Astrocyte of the spinal cord (primary cell): ENCODE results near the gene MLLT6.

Source experiments
- DNase-seq: peaks from one replicate; pipeline ENCODE4 v3.0.0; 2011; ENCODE audit warnings: low read depth, low spot score
- H3K4me3 ChIP-seq: 2 replicates; pipeline ENCODE4 v1.5.1; 2011; ENCODE audit warnings: low read depth, mild to moderate bottlenecking, low read length, moderate library complexity
- in situ Hi-C: cut with HindIII; loops from 2 replicates; pipeline ENCODE4 v1.10.0; 2017; ENCODE audit warnings: low sequenced_read_pairs
- TF ChIP-seq, protein P1 (sequence below): IDR thresholded peaks from 2 replicates; pipeline ENCODE4 v1.5.1; 2012; ENCODE audit warnings: low read depth, mild to moderate bottlenecking, low read length, inconsistent platforms

The MLLT6 gene

GRCh38 chr17:38660097-38661025 lies 44.7 kb upstream of the MLLT6 start:
- TF ChIP-seq, protein P1, sequence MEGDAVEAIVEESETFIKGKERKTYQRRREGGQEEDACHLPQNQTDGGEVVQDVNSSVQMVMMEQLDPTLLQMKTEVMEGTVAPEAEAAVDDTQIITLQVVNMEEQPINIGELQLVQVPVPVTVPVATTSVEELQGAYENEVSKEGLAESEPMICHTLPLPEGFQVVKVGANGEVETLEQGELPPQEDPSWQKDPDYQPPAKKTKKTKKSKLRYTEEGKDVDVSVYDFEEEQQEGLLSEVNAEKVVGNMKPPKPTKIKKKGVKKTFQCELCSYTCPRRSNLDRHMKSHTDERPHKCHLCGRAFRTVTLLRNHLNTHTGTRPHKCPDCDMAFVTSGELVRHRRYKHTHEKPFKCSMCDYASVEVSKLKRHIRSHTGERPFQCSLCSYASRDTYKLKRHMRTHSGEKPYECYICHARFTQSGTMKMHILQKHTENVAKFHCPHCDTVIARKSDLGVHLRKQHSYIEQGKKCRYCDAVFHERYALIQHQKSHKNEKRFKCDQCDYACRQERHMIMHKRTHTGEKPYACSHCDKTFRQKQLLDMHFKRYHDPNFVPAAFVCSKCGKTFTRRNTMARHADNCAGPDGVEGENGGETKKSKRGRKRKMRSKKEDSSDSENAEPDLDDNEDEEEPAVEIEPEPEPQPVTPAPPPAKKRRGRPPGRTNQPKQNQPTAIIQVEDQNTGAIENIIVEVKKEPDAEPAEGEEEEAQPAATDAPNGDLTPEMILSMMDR: no peak
- H3K4me3 ChIP-seq: no peak overlapping the region
- DNase-seq: no peak
- in situ Hi-C loops: no loop called here

GRCh38 chr17:38663125-38663751 lies 41.8 kb upstream of the MLLT6 start:
- in situ Hi-C loops: no loop called here
- TF ChIP-seq, protein P1: peak; percentile 87
- H3K4me3 ChIP-seq: no peak overlapping the region
- DNase-seq: peak; percentile 34

GRCh38 chr17:38663964-38664644 lies 41.0 kb upstream of the MLLT6 start:
- TF ChIP-seq, protein P1: no peak
- no peak overlapping the region for H3K4me3 ChIP-seq
- DNase-seq: no peak
- in situ Hi-C loops: no loop called here

GRCh38 chr17:38667099-38667786 lies 37.8 kb upstream of the MLLT6 start:
- DNase-seq: peak; percentile 68
- in situ Hi-C loops: no loop called here
- no peak overlapping the region for H3K4me3 ChIP-seq
- TF ChIP-seq, protein P1: peak; percentile 100

DNA sequence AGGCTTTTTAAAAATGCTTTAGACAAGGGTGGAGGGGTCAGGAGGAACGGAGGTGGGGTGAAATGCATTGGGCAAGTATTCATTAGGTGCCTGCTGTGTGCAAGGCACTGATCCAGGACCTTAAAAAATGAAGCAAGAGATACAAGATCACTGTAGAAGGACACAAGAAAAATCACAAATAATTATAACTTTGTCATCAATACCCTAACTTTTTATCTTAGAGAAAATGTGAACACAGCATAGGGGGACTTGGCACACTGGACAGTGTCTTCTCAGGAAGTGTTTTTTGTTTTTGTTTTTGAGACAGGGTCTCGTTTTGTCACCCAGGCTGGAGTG lies 37.3 kb upstream of the MLLT6 start:
- no peak for DNase-seq
- no peak overlapping the region for H3K4me3 ChIP-seq
- in situ Hi-C loops: no loop called here
- TF ChIP-seq, protein P1: no peak

DNA sequence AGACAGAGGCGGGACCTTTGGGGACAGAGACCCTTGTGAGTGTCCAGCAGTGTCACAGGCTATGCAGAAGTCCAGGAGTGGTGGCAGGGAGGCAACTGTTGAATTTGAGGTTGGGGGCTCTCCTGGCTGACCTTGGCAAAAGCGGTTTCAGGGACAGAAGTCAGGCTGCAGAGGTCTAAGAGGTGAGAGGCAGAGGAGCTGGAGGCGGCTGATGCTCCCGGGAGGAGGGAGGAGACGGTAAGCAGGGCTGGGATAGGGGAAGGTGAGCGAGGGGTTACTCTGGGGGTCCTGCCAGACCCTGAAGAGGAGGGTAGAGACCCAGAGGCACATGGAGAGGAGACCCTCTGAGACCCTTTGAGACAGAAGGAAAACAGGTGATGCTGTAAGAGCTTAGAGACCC lies 35.6 kb upstream of the MLLT6 start:
- no peak overlapping the region for H3K4me3 ChIP-seq
- no peak for DNase-seq
- TF ChIP-seq, protein P1: no peak
- in situ Hi-C loops: no loop called here
